Peyer's patch (tissue), 4 donors: ENCODE measurements around the gene MOK.

Experiments
- POLR2A ChIP-seq, 2 donors: fragments of 450-650 bp; IDR thresholded peaks; one replicate each; pipeline ENCODE4 v1.5.1; 2017; ENCODE audit warnings: antibody characterized with exemption in 2 of 2, mild to moderate bottlenecking in 2 of 2, moderate library complexity in 2 of 2
- TF ChIP-seq, protein P1 (sequence below), 6 experiments: fragments of 450-650 bp in 4 of 6; fragments of 200-600 bp in 2 of 6; sonication (generic) in 1 of 6; IDR thresholded peaks; one replicate each; pipeline ENCODE4 v1.5.1; 2017 to 2019; ENCODE audit warnings: antibody characterized with exemption in 6 of 6, mild to moderate bottlenecking in 3 of 6, moderate library complexity in 1 of 6

DNA sequence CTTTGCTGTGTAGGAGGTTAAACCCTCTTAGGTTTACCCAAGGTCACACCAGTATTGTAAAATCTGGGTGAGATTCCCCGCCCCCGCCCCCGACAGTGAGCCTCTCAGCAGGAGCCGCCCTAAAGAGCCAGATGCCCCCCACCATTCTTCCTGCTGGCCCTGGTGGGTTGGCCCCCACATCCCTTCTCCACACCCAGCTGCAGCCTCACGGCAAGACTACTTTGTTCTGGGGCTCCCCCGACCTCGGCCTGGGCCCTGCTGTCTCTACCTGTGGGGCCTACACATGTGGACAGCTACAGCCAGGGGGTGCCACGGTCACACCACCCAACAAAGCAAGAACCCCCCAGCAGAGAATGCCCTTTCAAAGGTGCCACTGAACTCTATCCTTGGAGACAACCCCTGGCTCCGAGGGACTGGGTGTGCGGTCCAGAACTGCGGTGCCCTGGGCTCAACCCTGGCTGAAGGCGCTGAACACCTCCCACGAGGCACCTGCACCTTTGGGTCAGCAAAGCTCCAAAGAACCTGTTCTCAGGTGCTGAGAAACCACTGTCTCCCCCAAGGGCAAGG is 82.9 kb downstream of the MOK start:
- TF ChIP-seq, protein P1, sequence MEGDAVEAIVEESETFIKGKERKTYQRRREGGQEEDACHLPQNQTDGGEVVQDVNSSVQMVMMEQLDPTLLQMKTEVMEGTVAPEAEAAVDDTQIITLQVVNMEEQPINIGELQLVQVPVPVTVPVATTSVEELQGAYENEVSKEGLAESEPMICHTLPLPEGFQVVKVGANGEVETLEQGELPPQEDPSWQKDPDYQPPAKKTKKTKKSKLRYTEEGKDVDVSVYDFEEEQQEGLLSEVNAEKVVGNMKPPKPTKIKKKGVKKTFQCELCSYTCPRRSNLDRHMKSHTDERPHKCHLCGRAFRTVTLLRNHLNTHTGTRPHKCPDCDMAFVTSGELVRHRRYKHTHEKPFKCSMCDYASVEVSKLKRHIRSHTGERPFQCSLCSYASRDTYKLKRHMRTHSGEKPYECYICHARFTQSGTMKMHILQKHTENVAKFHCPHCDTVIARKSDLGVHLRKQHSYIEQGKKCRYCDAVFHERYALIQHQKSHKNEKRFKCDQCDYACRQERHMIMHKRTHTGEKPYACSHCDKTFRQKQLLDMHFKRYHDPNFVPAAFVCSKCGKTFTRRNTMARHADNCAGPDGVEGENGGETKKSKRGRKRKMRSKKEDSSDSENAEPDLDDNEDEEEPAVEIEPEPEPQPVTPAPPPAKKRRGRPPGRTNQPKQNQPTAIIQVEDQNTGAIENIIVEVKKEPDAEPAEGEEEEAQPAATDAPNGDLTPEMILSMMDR (IDR thresholded peaks at IDR 0.05): no peak
- TF ChIP-seq POLR2A (IDR thresholded peaks at IDR 0.05): no peak
